Uterus (tissue), 4 donors: ENCODE measurements around the gene SRPK2. TPM values are rescaled to one million over a fixed set of nuclear protein-coding genes. Genes with fewer than 3 reads are reported as not detected.

Experiments used
- DNase-seq, 2 donors: peaks; one replicate each; pipeline ENCODE4 v3.0.0-alpha.2; 2019 to 2020
- H3K27ac ChIP-seq, 2 donors: fragments of 200-600 bp; sonication (generic); 1 replicate in 1 of 2; 2 replicates in 1 of 2; pipeline ENCODE4 v1.5.1; 2016 to 2018
- H3K27me3 ChIP-seq, 2 donors: fragments of 200-600 bp; sonication (generic); one replicate each; pipeline ENCODE4 v1.5.1; 2018 to 2019; ENCODE audit warnings: control low read depth in 1 of 2
- H3K36me3 ChIP-seq, 2 donors: fragments of 200-600 bp; sonication (generic); one replicate each; pipeline ENCODE4 v1.5.1; 2019; ENCODE audit warnings: control low read depth in 1 of 2
- H3K4me1 ChIP-seq, 2 donors: fragments of 200-600 bp; sonication (generic); one replicate each; pipeline ENCODE4 v1.5.1; 2018 to 2019; ENCODE audit warnings: control low read depth in 1 of 2
- H3K4me3 ChIP-seq, 2 donors: fragments of 200-600 bp; sonication (generic); 1 replicate in 1 of 2; 2 replicates in 1 of 2; pipeline ENCODE4 v1.5.1; 2018 to 2019; ENCODE audit warnings: mild to moderate bottlenecking in 1 of 2
- H3K9me3 ChIP-seq, 2 donors: fragments of 200-600 bp; sonication (generic); one replicate each; pipeline ENCODE4 v1.5.1; 2019; ENCODE audit warnings: control low read depth in 1 of 2
- POLR2A ChIP-seq, 2 donors: fragments of 450-650 bp; IDR thresholded peaks; one replicate each; pipeline ENCODE4 v1.6.1; 2016; ENCODE audit warnings: antibody characterized with exemption in 2 of 2, mild to moderate bottlenecking in 1 of 2, moderate library complexity in 1 of 2
- intact Hi-C: fragments of 100-400 bp; cut with DNase I; formaldehyde crosslinking; loops from one replicate; pipeline ENCODE4 v1.15.1; 2023; ENCODE audit warnings: low total_unique reads
- total RNA-seq, 4 donors: library from RNA; depleted of rRNA in 3 of 4; stranded (reverse); fragments of >200 nt in 3 of 4; gene quantifications; one replicate each; pipeline versions ENCODE4 v1.1.0 to v1.2.4, GENCODE V29; 2014 to 2023
- TF ChIP-seq, protein P1 (sequence below), 4 experiments: fragments of 200-600 bp in 2 of 4; fragments of 450-650 bp in 2 of 4; sonication (generic) in 2 of 4; IDR thresholded peaks; one replicate each; pipeline ENCODE4 v1.5.1; 2016 to 2019; ENCODE audit warnings: antibody characterized with exemption in 4 of 4, mild to moderate bottlenecking in 2 of 4, moderate library complexity in 1 of 4
- donor health status: DM: yes; HTN: yes; CAD: no.

The SRPK2 gene
- total RNA-seq, 4 donors from 2014 or later, result 40.0 to 129 (median 76.6) TPM

DNA sequence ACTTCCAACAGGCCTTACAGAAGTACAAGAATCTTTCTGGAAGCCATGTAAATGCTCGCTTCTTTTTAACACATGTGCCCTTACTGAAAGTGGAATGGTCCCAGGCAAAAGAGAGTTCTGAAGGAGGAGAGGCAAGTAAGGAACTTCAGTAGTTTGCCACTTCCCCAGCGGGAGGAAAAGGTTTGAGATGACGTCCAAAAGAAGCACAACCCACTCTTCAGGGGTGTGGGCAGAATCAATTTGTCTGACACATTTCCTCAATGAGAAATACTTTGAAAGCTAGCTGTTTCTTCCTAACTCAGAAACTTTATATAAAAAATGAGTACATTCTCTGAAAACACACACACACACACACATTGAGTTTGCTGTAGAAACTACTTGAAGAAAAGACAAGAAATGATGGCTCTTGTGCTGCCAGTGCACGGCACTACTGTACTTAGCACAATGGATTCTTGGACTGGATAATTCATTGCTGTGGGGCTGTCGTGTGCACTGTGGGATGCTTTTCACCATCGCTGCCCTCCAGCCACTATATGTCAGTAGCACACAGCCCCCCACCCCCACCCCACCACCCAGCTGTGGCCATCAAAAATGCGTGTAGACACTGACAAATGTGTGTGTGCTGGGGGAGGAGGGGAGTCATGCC lies 183.0 kb downstream of the SRPK2 start:
- H3K4me3 ChIP-seq, result no peak overlapping the region
- no peaks in the 10 kb centered on the region for H3K27me3 ChIP-seq
- DNase-seq, result no peak
- intact Hi-C loops, result no loop called here
- H3K36me3 ChIP-seq, result no peaks in the 10 kb centered on the region
- TF ChIP-seq POLR2A (IDR thresholded peaks at IDR 0.05), result no peak
- TF ChIP-seq, protein P1, sequence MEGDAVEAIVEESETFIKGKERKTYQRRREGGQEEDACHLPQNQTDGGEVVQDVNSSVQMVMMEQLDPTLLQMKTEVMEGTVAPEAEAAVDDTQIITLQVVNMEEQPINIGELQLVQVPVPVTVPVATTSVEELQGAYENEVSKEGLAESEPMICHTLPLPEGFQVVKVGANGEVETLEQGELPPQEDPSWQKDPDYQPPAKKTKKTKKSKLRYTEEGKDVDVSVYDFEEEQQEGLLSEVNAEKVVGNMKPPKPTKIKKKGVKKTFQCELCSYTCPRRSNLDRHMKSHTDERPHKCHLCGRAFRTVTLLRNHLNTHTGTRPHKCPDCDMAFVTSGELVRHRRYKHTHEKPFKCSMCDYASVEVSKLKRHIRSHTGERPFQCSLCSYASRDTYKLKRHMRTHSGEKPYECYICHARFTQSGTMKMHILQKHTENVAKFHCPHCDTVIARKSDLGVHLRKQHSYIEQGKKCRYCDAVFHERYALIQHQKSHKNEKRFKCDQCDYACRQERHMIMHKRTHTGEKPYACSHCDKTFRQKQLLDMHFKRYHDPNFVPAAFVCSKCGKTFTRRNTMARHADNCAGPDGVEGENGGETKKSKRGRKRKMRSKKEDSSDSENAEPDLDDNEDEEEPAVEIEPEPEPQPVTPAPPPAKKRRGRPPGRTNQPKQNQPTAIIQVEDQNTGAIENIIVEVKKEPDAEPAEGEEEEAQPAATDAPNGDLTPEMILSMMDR (IDR thresholded peaks at IDR 0.05), result no peak
- H3K27ac ChIP-seq, result no peak overlapping the region
- no peaks in the 10 kb centered on the region for H3K9me3 ChIP-seq
- H3K4me1 ChIP-seq, result no peaks in the 10 kb centered on the region

DNA sequence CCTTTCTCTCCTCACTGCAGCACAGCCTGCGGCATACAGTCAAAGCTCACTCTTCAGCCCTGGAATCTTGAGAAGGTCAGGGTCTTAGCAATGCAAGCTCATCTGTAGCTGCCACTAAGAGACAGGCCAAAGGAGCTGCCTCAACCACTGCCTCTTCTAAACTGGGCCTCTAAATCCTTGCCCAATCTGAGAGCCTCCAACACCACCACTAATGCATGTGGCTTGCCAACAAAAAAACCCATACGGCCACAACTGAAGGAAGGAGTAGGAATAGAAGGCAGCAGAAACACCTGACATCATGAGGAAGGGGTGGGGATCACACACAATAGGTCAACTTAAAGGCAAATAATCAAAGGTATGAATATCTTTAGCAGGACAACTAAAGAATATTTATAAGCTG lies 183.8 kb downstream of the SRPK2 start:
- DNase-seq, result no peak
- H3K9me3 ChIP-seq, result no peaks in the 10 kb centered on the region
- no peak overlapping the region for H3K27ac ChIP-seq
- H3K27me3 ChIP-seq, result no peaks in the 10 kb centered on the region
- H3K4me1 ChIP-seq, result no peaks in the 10 kb centered on the region
- TF ChIP-seq, protein P1 (IDR thresholded peaks at IDR 0.05), result no peak
- no peak for TF ChIP-seq POLR2A (IDR thresholded peaks at IDR 0.05)
- no peak overlapping the region for H3K4me3 ChIP-seq
- H3K36me3 ChIP-seq, result no peaks in the 10 kb centered on the region
- intact Hi-C loops, result no loop called here

GRCh38 chr7:105204520-105204919 lies 184.2 kb downstream of the SRPK2 start:
- Histone ChIP-seq H3K4me3 (no peak overlapping the region), H3K27ac (no peak overlapping the region), H3K9me3 (no peaks in the 10 kb centered on the region), H3K4me1 (no peaks in the 10 kb centered on the region), H3K36me3 (no peaks in the 10 kb centered on the region), H3K27me3 (no peaks in the 10 kb centered on the region)
- intact Hi-C loops, result no loop called here
- DNase-seq, result no peak
- TF ChIP-seq POLR2A (IDR thresholded peaks at IDR 0.05), result no peak
- TF ChIP-seq, protein P1 (IDR thresholded peaks at IDR 0.05), result no peak

DNA sequence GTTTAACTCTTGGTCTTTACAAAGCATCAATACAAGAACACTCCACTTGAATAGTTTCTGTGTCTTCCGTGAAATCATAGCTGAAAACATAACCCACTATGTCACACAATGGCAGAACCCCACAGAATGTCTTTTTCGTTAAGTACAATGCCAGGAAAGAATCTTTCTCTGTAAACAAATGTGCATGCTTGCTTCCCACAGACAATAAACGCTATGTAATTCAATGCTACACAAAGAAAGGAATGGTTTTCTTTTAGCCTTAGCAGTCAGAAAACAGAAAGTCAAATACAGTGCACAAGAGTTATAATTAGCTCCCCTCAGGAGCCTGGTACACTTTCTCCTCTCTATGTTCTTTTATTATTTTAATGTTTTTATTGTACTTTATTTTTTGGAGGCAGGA lies 186.1 kb downstream of the SRPK2 start:
- no peak overlapping the region for H3K27ac ChIP-seq
- H3K36me3 ChIP-seq, result no peaks in the 10 kb centered on the region
- TF ChIP-seq, protein P1 (IDR thresholded peaks at IDR 0.05), result no peak
- no peak for TF ChIP-seq POLR2A (IDR thresholded peaks at IDR 0.05)
- H3K4me3 ChIP-seq, result no peak overlapping the region
- intact Hi-C loops, result no loop called here
- DNase-seq, result no peak
- H3K4me1 ChIP-seq, result no peaks in the 10 kb centered on the region
- no peaks in the 10 kb centered on the region for H3K9me3 ChIP-seq
- H3K27me3 ChIP-seq, result no peaks in the 10 kb centered on the region

GRCh38 chr7:105199386-105199785 lies 189.3 kb downstream of the SRPK2 start:
- H3K27ac ChIP-seq, result no peak overlapping the region
- H3K9me3 ChIP-seq, result no peaks in the 10 kb centered on the region
- DNase-seq, result no peak
- no peaks in the 10 kb centered on the region for H3K27me3 ChIP-seq
- intact Hi-C loops, result no loop called here
- no peaks in the 10 kb centered on the region for H3K4me1 ChIP-seq
- H3K36me3 ChIP-seq, result no peaks in the 10 kb centered on the region
- no peak overlapping the region for H3K4me3 ChIP-seq
- no peak for TF ChIP-seq POLR2A (IDR thresholded peaks at IDR 0.05)
- TF ChIP-seq, protein P1 (IDR thresholded peaks at IDR 0.05), result no peak
